ENCODE results near the gene DICER1. TPM values are rescaled to one million over a fixed set of nuclear protein-coding genes. Genes with fewer than 3 reads are reported as not detected.

Gene DICER1
- total RNA-seq, 2 experiments from 2014 or later = 39.9 to 40.9 TPM

GRCh38 chr14:95085321-95085720 is 72.0 kb downstream of the DICER1 start:
- Mint-ChIP-seq H3K9me3 (no peaks in the 10 kb centered on the region), H3K36me3 (peaks cover 27% of the 10 kb centered on the region), H3K27me3 (no peaks in the 10 kb centered on the region), H3K4me3 (no peak overlapping the region), H3K4me1 (ENCODE audit: low read depth) (no peaks in the 10 kb centered on the region), H3K27ac (no peak overlapping the region)
- DNase-seq = no peak
- POLR2A ChIA-PET = no interaction called here
- intact Hi-C loops (cut with micrococcal nuclease) = no loop called here
- CTCF ChIA-PET = no interaction called here

DNA sequence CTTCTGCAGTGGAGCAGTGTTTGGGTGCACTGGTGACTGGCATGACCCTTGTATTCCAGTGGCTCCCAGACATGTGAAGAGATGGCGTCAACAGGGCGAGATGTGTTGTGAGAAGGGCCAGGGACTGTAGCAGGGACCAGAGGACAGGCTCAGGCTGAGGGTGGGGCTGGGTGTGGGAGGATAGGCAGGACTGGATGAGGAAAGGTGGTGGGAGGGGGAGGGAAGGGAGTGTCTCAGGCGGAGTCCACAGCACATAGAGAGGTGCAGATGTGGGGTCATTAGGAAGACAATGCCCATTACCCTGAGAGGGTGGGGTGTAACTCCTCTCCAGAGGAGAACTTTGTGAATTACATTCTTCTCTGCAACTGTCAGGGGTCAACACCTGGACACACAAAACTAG is 78.5 kb downstream of the DICER1 start:
- no peaks in the 10 kb centered on the region for H3K4me1 Mint-ChIP-seq (ENCODE audit: low read depth)

GRCh38 chr14:95077345-95077744 is 80.0 kb downstream of the DICER1 start:
- intact Hi-C loops (cut with micrococcal nuclease) = no loop called here
- peaks cover 4% of the 10 kb centered on the region for H3K27me3 Mint-ChIP-seq
- DNase-seq = no peak
- H3K9me3 Mint-ChIP-seq = peaks cover 7% of the 10 kb centered on the region
- H3K4me3 Mint-ChIP-seq = no peak overlapping the region
- ChIA-PET POLR2A (no interaction called here), CTCF (no interaction called here)
- no peaks in the 10 kb centered on the region for H3K4me1 Mint-ChIP-seq (ENCODE audit: low read depth)
- H3K27ac Mint-ChIP-seq = no peak overlapping the region
- H3K36me3 Mint-ChIP-seq = no peaks in the 10 kb centered on the region

More for the DNA sequence above, 78.5 kb downstream of the DICER1 start:
- Mint-ChIP-seq H3K36me3 (no peaks in the 10 kb centered on the region), H3K9me3 (peaks cover 7% of the 10 kb centered on the region), H3K27me3 (peaks cover 4% of the 10 kb centered on the region), H3K27ac (no peak overlapping the region), H3K4me3 (no peak overlapping the region)
- no peak for DNase-seq
- CTCF ChIA-PET = no interaction called here
- POLR2A ChIA-PET = no interaction called here
- intact Hi-C loops (cut with micrococcal nuclease) = no loop called here

DNA sequence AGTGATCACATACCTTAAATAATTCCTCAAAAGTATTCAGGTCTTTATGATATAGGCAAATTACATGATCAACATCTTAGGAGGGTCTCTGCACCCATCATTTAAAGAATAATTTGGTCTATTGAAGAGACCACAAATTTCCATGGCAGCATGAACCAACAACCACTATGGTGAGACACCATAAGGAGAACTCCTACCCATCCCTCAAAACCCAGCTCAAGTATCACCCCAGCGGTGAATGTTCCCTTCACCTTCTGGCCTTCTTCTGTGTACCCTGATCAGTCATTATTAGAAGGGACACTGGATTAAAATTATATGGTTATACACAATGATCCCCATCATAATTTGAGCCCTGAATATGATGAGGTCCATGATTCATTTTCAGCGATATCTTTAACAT is 81.5 kb downstream of the DICER1 start:
- no peak for DNase-seq
- Mint-ChIP-seq H3K36me3 (no peaks in the 10 kb centered on the region), H3K4me3 (no peak overlapping the region), H3K9me3 (peaks cover 7% of the 10 kb centered on the region), H3K27me3 (peaks cover 7% of the 10 kb centered on the region), H3K27ac (no peak overlapping the region), H3K4me1 (ENCODE audit: low read depth) (no peaks in the 10 kb centered on the region)
- ChIA-PET POLR2A (no interaction called here), CTCF (no interaction called here)
- intact Hi-C loops (cut with micrococcal nuclease) = no loop called here

GRCh38 chr14:95073947-95074346 is 83.4 kb downstream of the DICER1 start:
- DNase-seq = no peak
- H3K4me3 Mint-ChIP-seq = no peak overlapping the region
- no peaks in the 10 kb centered on the region for H3K4me1 Mint-ChIP-seq (ENCODE audit: low read depth)
- H3K27ac Mint-ChIP-seq = no peak overlapping the region
- H3K9me3 Mint-ChIP-seq = peaks cover 7% of the 10 kb centered on the region
- no peaks in the 10 kb centered on the region for H3K36me3 Mint-ChIP-seq
- H3K27me3 Mint-ChIP-seq = peaks cover 11% of the 10 kb centered on the region
- ChIA-PET POLR2A (no interaction called here), CTCF (interaction anchor here (0.6 kb wide), 1 partner anchor 11 kb away, joined by 3 read pairs; no protein-coding TSS in a partner anchor)
- intact Hi-C loops (cut with micrococcal nuclease) = no loop called here

DNA sequence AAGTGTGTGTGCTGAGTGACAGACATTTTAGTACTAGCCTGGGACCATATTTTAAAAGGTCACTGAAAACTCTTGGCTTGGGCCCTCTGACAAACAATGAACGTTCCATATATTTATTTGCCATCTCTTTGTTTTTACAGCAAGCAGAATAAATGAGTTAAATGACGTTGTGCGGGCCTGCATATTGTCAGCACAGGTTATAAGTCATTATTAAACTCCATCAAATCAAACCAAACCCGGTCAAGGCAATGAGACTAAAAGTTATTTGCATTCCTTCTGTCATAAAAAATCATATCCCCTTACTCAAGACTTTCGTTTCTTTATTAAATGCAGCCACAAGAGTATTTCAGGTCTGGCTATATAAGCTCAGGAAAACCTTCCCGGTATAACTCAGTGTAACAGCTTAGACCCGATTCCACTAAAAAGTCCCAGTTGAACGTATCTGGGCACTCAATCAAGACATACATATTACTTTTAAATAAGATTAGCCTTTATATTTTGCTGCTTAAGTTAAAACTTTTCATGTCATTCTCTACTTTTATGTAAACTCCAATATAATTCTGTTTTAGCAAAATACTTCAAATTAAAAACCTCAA is 84.9 kb downstream of the DICER1 start:
- DNase-seq = no peak
- H3K4me3 Mint-ChIP-seq = no peak overlapping the region
- H3K27ac Mint-ChIP-seq = no peak overlapping the region
- CTCF ChIA-PET = no interaction called here
- H3K4me1 Mint-ChIP-seq (ENCODE audit: low read depth) = no peaks in the 10 kb centered on the region
- POLR2A ChIA-PET = no interaction called here
- no peaks in the 10 kb centered on the region for H3K36me3 Mint-ChIP-seq
- intact Hi-C loops (cut with micrococcal nuclease) = no loop called here
- peaks cover 12% of the 10 kb centered on the region for H3K27me3 Mint-ChIP-seq
- peaks cover 1% of the 10 kb centered on the region for H3K9me3 Mint-ChIP-seq

DNA sequence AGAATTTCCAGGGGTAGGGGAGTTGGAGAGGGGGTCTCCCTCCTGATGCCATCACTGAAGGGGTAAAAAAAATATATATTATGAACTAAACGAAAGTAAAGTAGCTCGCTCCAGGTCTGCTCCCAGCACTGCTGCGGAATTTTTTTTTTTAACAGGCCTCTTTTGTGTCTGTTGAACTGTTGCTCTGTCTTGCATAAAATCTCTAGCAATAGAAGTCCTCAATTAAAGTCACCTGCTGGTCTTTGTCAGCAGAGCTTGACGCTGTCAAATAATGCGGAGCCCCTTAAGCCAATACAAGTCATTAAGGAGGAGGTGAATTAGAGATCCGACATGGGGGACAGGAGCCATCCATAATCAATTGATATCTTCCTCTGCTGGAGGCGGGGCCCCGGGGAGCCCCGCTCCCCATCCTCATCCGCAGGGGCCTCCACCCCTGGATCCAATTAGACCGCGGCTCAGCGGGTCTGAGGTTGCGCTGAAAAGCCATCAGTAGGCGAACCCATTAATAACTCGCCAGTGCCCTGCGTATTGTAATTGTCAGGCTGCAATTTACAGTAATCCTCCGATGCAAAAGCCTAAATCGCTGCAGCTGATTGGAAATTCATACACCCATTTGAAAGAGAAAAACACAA is 85.6 kb downstream of the DICER1 start:
- Mint-ChIP-seq H3K27me3 (peaks cover 11% of the 10 kb centered on the region), H3K4me3 (no peak overlapping the region), H3K36me3 (no peaks in the 10 kb centered on the region), H3K27ac (no peak overlapping the region), H3K9me3 (no peaks in the 10 kb centered on the region), H3K4me1 (ENCODE audit: low read depth) (no peaks in the 10 kb centered on the region)
- DNase-seq = no peak
- intact Hi-C loops (cut with micrococcal nuclease) = no loop called here
- ChIA-PET POLR2A (no interaction called here), CTCF (no interaction called here)

DNA sequence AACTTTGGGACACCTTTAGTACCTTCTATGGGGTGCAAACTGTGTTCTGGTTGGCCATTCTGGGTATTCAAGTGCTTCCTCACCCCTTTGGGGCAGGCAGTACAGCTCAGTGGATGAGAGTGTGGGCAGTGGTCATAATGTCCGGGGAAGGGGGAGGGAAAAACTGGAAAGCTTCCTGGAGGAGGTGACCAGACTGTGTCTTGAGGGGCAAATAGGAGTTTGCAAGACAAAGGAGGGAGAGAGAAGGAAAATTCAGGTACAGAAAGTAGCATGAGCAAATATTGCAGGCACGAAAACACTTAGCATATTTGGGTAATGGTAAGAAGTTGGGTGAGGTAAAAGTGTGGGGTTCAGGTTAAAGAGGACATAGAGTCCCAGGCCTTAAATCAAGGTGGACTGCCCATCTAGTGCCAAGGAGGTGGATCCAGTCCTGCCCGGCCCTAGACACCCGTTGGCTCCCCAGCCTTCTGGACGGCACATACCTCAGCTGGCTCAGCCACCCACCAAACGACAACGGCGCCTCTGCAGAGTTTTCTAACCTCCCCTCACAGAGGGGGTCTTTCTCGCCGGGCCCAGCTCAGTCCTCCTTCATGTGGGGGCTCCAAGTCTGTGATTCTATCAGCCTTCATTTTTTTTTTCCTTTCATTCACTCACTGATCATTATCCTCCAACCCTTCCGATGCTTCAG is 86.4 kb downstream of the DICER1 start:
- ChIA-PET CTCF (interaction anchor here (0.6 kb wide), 1 partner anchor 248 kb away, joined by 3 read pairs; no protein-coding TSS in a partner anchor), POLR2A (no interaction called here)
- no peak overlapping the region for H3K4me3 Mint-ChIP-seq
- DNase-seq = no peak
- H3K27me3 Mint-ChIP-seq = peaks cover 11% of the 10 kb centered on the region
- intact Hi-C loops (cut with micrococcal nuclease) = no loop called here
- H3K27ac Mint-ChIP-seq = no peak overlapping the region
- no peaks in the 10 kb centered on the region for H3K4me1 Mint-ChIP-seq (ENCODE audit: low read depth)
- H3K36me3 Mint-ChIP-seq = no peaks in the 10 kb centered on the region
- no peaks in the 10 kb centered on the region for H3K9me3 Mint-ChIP-seq

DNA sequence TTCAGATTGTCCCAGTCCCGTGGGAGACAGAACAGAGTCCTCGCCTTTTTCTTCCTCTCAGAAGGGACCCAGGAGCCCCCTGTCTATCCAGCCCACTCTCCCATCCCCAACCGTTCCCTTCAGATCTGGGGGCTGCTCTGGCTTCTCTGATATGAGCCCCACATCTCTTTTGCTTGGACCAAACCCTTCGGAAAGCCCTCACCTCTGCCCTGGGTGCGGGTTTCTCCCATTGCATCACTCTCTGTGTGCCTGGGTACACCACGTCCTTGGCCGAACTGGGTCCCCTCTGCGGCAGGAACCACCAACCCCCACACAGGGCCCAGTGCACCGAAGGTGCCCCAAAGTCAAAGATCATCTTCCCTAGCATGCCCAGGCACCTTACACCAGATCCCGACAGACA is 87.8 kb downstream of the DICER1 start:
- no peaks in the 10 kb centered on the region for H3K9me3 Mint-ChIP-seq
- H3K27ac Mint-ChIP-seq = no peak overlapping the region
- ChIA-PET POLR2A (no interaction called here), CTCF (no interaction called here)
- H3K27me3 Mint-ChIP-seq = peaks cover 11% of the 10 kb centered on the region
- H3K36me3 Mint-ChIP-seq = no peaks in the 10 kb centered on the region
- intact Hi-C loops (cut with micrococcal nuclease) = no loop called here
- H3K4me3 Mint-ChIP-seq = no peak overlapping the region
- H3K4me1 Mint-ChIP-seq (ENCODE audit: low read depth) = no peaks in the 10 kb centered on the region
- DNase-seq = no peak

GRCh38 chr14:95069018-95069417 is 88.3 kb downstream of the DICER1 start:
- Mint-ChIP-seq H3K27me3 (peaks cover 11% of the 10 kb centered on the region), H3K9me3 (no peaks in the 10 kb centered on the region), H3K4me1 (ENCODE audit: low read depth) (no peaks in the 10 kb centered on the region), H3K4me3 (no peak overlapping the region), H3K27ac (no peak overlapping the region), H3K36me3 (no peaks in the 10 kb centered on the region)
- intact Hi-C loops (cut with micrococcal nuclease) = no loop called here
- POLR2A ChIA-PET = no interaction called here
- DNase-seq = no peak
- CTCF ChIA-PET = no interaction called here

GRCh38 chr14:95068521-95068920 is 88.8 kb downstream of the DICER1 start:
- H3K4me1 Mint-ChIP-seq (ENCODE audit: low read depth) = no peaks in the 10 kb centered on the region
- ChIA-PET POLR2A (no interaction called here), CTCF (no interaction called here)
- no peak overlapping the region for H3K4me3 Mint-ChIP-seq
- DNase-seq = no peak
- intact Hi-C loops (cut with micrococcal nuclease) = no loop called here
- no peak overlapping the region for H3K27ac Mint-ChIP-seq
- no peaks in the 10 kb centered on the region for H3K9me3 Mint-ChIP-seq
- H3K27me3 Mint-ChIP-seq = peaks cover 11% of the 10 kb centered on the region
- no peaks in the 10 kb centered on the region for H3K36me3 Mint-ChIP-seq

GRCh38 chr14:95068080-95068479 is 89.2 kb downstream of the DICER1 start:
- CTCF ChIA-PET = no interaction called here
- POLR2A ChIA-PET = no interaction called here
- no peak for DNase-seq
- Mint-ChIP-seq H3K36me3 (no peaks in the 10 kb centered on the region), H3K9me3 (no peaks in the 10 kb centered on the region), H3K27me3 (peaks cover 11% of the 10 kb centered on the region), H3K27ac (no peak overlapping the region), H3K4me3 (no peak overlapping the region), H3K4me1 (ENCODE audit: low read depth) (no peaks in the 10 kb centered on the region)
- intact Hi-C loops (cut with micrococcal nuclease) = no loop called here

DNA sequence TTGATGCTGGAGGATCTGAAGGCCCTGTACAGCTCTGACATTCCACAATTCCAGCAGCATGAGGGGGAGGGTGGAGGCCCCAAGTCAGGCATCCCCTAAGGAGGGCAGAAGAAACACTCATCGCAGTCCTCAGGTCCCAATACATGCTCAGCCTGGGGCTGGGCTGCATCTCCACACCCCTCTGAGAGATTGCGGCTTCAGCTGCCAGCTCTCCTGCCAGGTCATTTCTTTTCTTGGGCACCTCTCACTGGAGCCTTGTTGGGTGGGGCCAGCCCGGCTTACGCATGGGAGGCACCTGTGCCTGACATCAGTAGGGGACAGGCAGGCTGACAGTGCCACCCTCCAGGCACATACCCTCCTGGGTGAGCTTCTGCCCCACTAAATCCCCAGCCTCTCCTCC is 89.8 kb downstream of the DICER1 start:
- Mint-ChIP-seq H3K9me3 (no peaks in the 10 kb centered on the region), H3K27me3 (peaks cover 11% of the 10 kb centered on the region), H3K36me3 (no peaks in the 10 kb centered on the region), H3K27ac (no peak overlapping the region), H3K4me1 (ENCODE audit: low read depth) (no peaks in the 10 kb centered on the region), H3K4me3 (no peak overlapping the region)
- POLR2A ChIA-PET = no interaction called here
- no peak for DNase-seq
- CTCF ChIA-PET = no interaction called here
- intact Hi-C loops (cut with micrococcal nuclease) = no loop called here

Data from activated CD4-positive, alpha-beta memory T cell treated with anti-CD3 and anti-CD28 coated beads for 36 hours (primary cell).